ENCODE data around the gene C15orf62.
A peak's percentile ranks its signal among the peaks of the same experiment; 100 is the strongest.

The C15orf62 gene

DNA sequence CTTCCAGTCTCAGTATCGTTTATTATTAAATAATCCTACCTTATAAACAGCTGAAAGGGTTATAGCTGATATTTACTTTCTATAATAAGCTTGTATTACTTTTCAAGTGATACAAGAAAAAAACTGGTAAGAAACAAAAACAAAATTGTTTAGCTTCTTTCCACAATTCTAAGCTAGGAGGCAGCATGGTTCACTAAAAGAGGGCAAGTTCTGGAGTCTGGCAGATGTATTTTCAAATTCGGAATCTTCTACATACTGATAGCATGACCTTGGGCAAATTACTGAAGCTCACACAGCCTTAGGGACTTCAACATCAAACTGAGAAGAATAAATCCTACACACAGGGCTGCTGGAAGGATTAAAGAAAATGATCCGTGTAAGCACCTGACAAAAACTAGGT, 15.4 kb downstream of the C15orf62 start:
- DNase-seq, result no peak

DNA sequence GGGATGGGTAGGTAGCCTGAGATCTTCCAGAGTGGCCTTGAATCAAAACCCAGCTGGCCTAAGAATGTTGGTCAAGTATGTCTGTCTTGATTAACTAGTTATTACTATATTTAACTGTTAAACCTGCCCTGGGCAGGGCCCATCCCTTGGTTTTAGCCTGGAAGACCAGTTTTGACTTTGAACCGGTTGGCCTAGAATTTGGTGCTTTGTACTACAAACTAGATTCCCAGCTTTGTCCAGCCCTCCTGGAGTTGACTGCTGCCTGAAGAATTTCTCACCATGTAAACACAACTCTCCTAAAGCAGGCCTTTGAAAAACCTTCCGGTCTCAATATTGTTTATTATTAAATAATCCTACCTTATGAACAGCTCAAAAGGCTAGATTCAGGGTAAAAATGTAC, 16.0 kb downstream of the C15orf62 start:
- no peak for DNase-seq

GRCh38 chr15:40787344-40787841, 17.6 kb downstream of the C15orf62 start:
- DNase-seq, result peak; percentile 34 to 50

DNA sequence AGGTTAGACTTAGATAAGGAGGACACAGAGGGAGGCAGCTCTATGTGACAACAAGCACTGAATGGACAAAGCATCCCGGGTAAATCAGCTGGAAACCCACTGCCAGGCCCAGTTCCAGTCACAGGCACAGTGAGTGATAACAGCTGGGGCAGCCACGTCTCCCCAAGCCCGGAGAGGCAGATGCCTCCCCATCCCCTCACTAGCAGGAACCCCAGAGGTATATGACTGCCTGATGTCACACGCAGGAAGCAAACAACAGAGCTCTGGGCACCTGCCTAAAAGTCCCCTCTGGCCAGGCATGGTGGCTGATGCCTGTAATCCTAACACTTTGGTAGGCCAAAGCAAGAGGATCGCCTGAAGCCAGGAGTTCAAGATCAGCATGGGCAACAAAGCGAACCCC, 18.2 kb downstream of the C15orf62 start:
- DNase-seq, result no peak

DNA sequence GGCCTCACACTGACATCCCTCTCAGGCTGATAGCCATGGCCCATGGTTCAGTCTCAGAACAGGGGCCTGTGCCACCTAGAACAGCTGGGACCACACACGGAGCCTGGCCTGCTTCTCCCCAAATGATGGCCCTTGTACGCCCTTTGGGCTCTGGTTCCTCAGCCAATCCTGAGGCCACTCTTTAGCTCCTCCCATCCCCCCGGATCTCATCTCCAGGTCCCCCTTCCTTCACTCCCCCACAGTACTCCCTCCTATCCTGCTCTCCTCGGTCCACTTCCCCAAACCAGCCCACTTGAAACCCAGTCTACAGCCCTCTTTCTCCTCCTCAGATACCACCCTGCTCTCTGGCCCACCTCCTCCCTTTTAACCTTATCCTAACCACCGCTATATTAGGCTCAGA, 19.3 kb downstream of the C15orf62 start:
- DNase-seq, result no peak

- no peak for DNase-seq
Observed at GRCh38 chr15:40789999-40790398, 20.2 kb downstream of the C15orf62 start.

DNA sequence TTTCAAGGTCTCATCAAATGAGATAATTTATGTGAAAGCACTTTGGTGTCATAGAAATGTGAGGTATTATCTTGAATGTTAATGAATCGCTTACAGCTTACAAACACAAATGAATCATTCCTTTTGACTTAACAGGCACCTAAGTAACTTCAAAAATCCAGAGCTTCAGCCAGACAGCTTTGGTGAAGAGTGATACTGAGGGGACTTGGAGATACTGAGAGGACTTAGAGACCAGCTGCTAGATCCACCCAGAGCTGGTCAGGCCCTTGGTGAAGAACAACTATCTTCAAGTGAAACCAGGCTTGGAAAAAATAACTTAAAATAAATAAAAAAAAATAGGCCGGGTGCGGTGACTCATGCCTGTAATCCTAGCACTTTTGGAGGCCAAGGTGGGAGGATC, 20.9 kb downstream of the C15orf62 start:
- no peak for DNase-seq

GRCh38 chr15:40792394-40792793, 22.6 kb downstream of the C15orf62 start:
- DNase-seq, result no peak

GRCh38 chr15:40793216-40793989, 23.6 kb downstream of the C15orf62 start:
- DNase-seq, result no peak

DNA sequence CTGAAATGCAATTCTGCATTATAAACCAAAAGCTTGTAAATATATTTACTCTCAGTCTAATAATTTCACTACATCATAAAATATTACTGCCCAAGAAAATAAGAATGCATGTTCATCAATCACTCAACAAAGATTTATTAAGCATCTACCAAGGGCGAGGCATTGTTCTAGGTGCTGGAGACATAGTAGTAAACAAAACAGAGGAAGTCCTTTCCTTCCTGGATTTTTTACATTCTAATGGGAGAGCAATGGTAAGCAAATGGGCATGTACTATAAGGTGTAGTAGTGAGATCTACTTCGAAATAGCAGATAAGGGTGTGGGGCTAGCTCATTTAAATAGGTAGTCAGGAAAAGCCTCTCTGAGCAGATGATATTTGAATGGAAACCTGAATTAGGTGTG, 26.3 kb downstream of the C15orf62 start:
- no peak for DNase-seq

DNA sequence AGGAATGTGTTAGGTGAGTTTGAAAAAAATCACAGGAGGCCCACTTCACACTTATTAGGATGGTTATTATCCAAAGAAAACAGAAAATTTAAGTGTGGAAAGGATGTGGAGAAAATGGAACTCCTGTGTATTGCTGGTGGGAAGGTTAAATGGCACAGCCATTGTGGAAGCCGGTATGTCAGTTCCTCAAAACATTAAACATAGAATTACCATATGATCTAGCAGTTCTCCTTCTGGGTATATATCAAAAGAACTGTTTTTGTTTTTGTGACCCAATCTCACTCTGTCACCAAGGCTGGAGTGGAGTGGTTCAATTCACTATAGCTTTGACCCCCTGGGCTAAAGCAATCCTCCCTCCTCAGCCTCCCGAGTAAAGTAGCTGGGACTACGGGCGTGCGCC, 26.7 kb downstream of the C15orf62 start:
- no peak for DNase-seq

GRCh38 chr15:40799523-40799922, 29.7 kb downstream of the C15orf62 start:
- no peak for DNase-seq

GRCh38 chr15:40803076-40803475, 33.3 kb downstream of the C15orf62 start:
- no peak for DNase-seq

DNA sequence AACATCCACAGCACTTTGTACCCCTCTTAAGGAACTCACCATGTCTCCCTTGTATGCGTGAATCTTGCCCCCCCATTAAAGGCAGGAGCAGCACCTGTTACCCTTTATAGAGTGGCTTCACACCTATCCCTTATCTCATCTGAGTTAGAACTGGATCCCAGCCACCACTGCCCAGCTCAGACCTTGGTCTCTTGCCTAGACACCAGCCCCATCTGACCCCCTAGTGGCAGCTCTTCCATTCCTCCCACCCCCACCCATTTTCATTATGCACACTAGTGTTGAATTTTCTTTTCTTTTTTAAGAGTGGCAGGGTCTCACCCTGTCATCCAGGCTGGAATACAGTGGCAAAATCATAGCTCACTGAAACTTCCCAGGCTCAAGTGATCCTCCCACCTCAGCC, 33.9 kb downstream of the C15orf62 start:
- no peak for DNase-seq

DNA sequence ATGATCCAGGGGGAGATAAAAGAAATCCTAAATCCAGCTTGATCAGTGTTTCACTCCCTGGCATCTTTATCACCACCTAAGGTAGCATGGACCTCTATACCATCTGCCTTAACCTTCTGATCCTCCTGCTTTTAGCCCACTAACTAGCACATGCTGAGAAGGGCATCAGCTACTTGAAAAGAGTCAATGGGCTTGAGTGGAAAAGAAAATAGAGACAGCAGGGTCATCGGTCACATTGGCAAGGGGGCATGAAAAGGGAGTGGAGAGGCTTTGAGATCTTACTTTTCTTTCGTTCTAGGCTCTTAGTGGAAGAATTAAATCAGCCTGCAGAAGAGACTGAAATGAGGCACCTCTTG, 36.9 kb downstream of the C15orf62 start:
- no peak for DNase-seq

GRCh38 chr15:40807028-40807887, 37.5 kb downstream of the C15orf62 start, which contains the start of the genes DNAJC17 and ZFYVE19:
DNAJC17 (minus strand) TSS chr15:40807473; CDS start chr15:40807446, 27 bp downstream.
ZFYVE19 (plus strand) TSS chr15:40807089; CDS start chr15:40807590, 501 bp downstream.
- peak; percentile 94 to 95 for DNase-seq

GRCh38 chr15:40807888-40808461, 38.2 kb downstream of the C15orf62 start:
- DNase-seq, result no peak

DNA sequence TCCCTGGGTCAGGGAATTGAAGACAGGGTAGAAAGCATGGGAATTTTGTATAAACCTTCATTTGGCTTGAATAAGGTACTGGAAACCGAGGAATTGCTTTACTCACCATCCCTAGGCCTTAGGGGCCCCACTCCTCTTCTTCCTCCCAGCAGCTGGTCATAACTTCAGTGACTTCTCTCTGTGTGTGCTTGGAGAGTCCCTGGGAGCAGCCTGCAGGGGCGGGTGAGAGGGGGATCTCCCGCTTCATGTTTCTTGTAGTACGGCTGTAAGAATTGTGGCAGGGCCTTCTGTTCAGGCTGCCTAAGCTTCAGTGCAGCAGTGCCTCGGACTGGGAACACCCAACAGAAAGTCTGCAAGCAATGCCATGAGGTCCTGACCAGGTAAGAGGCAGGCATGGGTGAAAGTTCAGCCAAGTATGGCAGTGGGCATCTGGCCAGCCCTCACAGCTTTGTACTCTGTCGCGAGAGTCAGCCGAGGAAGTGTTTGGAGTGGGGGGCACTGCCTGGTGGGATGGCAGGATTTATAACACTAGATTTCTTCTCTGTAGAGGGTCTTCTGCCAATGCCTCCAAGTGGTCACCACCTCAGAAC, 39.2 kb downstream of the C15orf62 start:
- no peak for DNase-seq

- no peak for DNase-seq
Observed at GRCh38 chr15:40812721-40813425, 43.1 kb downstream of the C15orf62 start.

DNA sequence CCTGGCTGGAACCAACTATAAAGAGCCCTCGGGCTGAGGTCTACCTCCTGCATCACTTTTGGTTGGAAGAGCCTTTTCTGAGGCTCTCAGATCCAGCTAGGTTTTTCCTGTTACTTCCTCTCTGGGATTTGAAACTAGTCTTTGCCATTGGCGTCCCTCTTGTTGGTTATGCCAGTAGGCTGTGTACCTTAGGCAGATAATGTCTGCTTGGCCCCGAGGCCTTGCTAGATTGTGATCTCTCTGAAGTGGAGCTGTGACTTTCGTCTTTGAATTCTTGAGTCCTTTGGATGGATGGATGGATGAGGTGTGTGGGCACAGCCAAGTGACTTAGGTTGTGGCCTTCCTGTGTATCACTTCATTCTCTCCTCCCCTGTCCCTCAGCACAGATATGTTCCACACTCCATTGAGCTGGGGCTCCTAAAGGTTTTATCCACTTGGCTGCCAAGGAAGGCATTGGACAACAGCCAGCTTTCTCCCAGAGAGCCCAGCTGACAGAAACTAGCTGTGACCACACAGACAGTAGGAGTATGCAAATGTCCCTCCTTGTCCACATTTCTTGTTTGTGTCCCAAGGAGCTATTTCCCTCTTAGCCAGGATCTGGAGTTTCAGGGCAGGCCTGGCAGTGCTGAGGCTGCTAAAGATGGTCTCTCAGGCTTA, 45.4 kb downstream of the C15orf62 start:
- DNase-seq, result no peak

- DNase-seq, result no peak
Observed at GRCh38 chr15:40819048-40819447, 49.3 kb downstream of the C15orf62 start.

- no peak for DNase-seq
Observed at GRCh38 chr15:40821195-40821594, 51.4 kb downstream of the C15orf62 start.
